Breast epithelium (tissue), 4 donors: ENCODE measurements around the gene PRPSAP1. TPM values are rescaled to one million over a fixed set of nuclear protein-coding genes. Genes with fewer than 3 reads are reported as not detected.
A peak's percentile ranks its signal among the peaks of the same experiment; 100 is the strongest.

Experiments
- DNase-seq, 2 donors: peaks; one replicate each; pipeline ENCODE4 v3.0.0-alpha.2; 2019; ENCODE audit warnings: low spot score in 2 of 2
- H3K27ac ChIP-seq, 2 donors: fragments of 200-600 bp; sonication (generic) in 1 of 2; one replicate each; pipeline ENCODE4 v1.5.1; 2016 to 2019; ENCODE audit warnings: mild to moderate bottlenecking in 1 of 2
- H3K27me3 ChIP-seq, 2 donors: fragments of 200-600 bp; sonication (generic) in 1 of 2; one replicate each; pipeline versions ENCODE4 v1.5.1 to v1.6.0; 2017 to 2019; ENCODE audit warnings: control low read depth in 1 of 2, mild to moderate bottlenecking in 1 of 2
- H3K36me3 ChIP-seq: fragments of 200-600 bp; one replicate; pipeline ENCODE4 v1.5.1; 2019
- H3K4me1 ChIP-seq, 2 donors: fragments of 200-600 bp; sonication (generic); one replicate each; pipeline ENCODE4 v1.5.1; 2016 to 2019; ENCODE audit warnings: control low read depth in 1 of 2
- H3K4me3 ChIP-seq, 3 donors: fragments of 200-600 bp; sonication (generic); 1 replicate in 2 of 3; 2 replicates in 1 of 3; pipeline ENCODE4 v1.5.1; 2016 to 2019; ENCODE audit warnings: mild to moderate bottlenecking in 3 of 3, moderate library complexity in 2 of 3
- H3K9me3 ChIP-seq, 2 donors: fragments of 200-600 bp; sonication (generic) in 1 of 2; one replicate each; pipeline ENCODE4 v1.5.1; 2016 to 2019; ENCODE audit warnings: control low read depth in 1 of 2
- POLR2A ChIP-seq: fragments of 450-650 bp; IDR thresholded peaks from one replicate; pipeline ENCODE4 v1.6.1; 2016; ENCODE audit warnings: antibody characterized with exemption, mild to moderate bottlenecking, moderate library complexity
- POLR2AphosphoS5 ChIP-seq, 3 donors: sonication (generic); formaldehyde crosslinking; IDR thresholded peaks; one replicate each; pipeline ENCODE4 v1.6.1; 2017; ENCODE audit warnings: antibody characterized with exemption in 3 of 3
- intact Hi-C: fragments of 100-400 bp; cut with DNase I; formaldehyde crosslinking; loops from one replicate; pipeline ENCODE4 v1.15.1; 2023; ENCODE audit warnings: low total_unique reads
- total RNA-seq, 3 donors: library from RNA; depleted of rRNA; stranded (reverse); fragments of >200 nt; gene quantifications; one replicate each; pipeline ENCODE4 v1.1.0, GENCODE V29; 2016
- TF ChIP-seq, protein P1 (sequence below), 3 donors: fragments of 450-650 bp; IDR thresholded peaks; one replicate each; pipeline ENCODE4 v1.5.1; 2016 to 2017; ENCODE audit warnings: antibody characterized with exemption in 3 of 3, mild to moderate bottlenecking in 3 of 3, moderate library complexity in 3 of 3

PRPSAP1 gene
- total RNA-seq, 3 donors from 2014 or later = 71.4 to 110 (median 78.3) TPM

DNA sequence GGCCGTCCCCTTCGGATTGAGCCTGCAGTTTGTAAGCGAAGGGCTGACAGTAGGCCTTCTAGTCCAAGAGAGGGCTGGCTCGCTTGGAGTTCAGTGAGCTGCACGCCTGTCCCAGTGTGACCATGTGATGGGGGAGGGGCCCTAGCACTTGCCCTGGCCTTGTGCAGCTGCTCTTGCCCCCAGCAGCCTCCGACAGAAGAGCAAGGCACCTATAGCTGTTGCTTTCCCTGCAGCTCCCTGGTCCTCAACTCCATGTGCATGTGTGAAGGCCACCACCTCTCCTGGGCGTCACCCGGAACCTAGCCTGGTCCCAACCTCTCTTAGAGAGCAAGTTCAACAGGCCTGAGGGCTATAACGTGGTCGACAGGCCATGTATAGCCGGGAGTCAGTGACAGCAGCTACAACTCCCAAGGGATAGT is 36.3 kb upstream of the PRPSAP1 start:
- H3K36me3 ChIP-seq = no peaks in the 10 kb centered on the region
- no peaks in the 10 kb centered on the region for H3K27me3 ChIP-seq
- H3K4me1 ChIP-seq = peaks cover 0 to 8% of the 10 kb centered on the region in 2 donors
- TF ChIP-seq, protein P1, sequence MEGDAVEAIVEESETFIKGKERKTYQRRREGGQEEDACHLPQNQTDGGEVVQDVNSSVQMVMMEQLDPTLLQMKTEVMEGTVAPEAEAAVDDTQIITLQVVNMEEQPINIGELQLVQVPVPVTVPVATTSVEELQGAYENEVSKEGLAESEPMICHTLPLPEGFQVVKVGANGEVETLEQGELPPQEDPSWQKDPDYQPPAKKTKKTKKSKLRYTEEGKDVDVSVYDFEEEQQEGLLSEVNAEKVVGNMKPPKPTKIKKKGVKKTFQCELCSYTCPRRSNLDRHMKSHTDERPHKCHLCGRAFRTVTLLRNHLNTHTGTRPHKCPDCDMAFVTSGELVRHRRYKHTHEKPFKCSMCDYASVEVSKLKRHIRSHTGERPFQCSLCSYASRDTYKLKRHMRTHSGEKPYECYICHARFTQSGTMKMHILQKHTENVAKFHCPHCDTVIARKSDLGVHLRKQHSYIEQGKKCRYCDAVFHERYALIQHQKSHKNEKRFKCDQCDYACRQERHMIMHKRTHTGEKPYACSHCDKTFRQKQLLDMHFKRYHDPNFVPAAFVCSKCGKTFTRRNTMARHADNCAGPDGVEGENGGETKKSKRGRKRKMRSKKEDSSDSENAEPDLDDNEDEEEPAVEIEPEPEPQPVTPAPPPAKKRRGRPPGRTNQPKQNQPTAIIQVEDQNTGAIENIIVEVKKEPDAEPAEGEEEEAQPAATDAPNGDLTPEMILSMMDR (IDR thresholded peaks at IDR 0.05) = no peak
- TF ChIP-seq POLR2AphosphoS5 (IDR thresholded peaks at IDR 0.05) = no peak
- no peak for TF ChIP-seq POLR2A
- no peak overlapping the region for H3K27ac ChIP-seq
- intact Hi-C loops = no loop called here
- no peak for DNase-seq
- H3K4me3 ChIP-seq = no peak overlapping the region
- no peaks in the 10 kb centered on the region for H3K9me3 ChIP-seq

DNA sequence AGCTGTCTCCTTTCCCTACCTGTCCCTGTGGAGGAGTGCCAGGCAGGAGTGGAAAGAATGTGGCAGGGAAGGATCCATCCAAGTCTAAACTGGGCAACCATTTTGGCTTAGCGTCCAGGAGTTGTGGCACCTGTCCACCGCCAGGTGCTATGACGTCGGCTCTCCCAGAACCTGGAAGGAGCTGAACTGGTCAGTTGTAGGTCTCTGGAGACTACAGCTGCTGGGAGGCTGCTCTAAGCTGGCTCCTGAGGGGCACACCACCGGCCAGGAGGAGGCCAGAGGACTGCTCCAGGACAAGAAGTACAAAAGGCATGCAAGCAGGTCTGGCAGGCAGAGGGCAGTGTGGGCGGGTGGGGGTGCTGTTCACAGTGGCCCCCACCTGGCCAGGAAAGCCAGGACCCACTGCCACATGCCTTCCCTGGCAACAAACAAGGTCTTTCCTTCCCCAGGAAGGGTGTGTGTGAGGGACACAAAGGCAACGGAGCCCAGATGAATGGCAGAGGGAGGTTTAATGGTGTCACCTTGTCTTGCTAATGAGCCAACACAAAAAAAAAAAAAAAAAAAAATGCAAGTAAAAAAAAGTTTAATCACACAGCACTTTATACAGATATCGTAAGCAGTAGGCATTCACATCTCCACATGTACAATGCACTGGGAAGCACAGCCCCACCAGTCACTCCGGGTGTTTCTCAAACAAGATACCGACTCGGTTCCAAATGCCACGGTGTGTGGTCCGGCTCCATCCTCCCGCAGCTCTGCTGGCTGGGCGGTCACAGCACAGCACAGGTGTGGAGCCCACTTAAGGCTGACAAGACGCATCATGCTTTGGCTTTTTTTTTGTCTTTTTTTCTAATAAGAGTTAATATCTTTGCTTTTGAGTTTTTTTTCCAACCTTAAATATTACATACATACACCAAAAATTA is 35.5 kb upstream of the PRPSAP1 start:
- no peaks in the 10 kb centered on the region for H3K9me3 ChIP-seq
- no peaks in the 10 kb centered on the region for H3K27me3 ChIP-seq
- no peaks in the 10 kb centered on the region for H3K36me3 ChIP-seq
- no peak for TF ChIP-seq POLR2A
- peak in 1 of 3 donors; percentile 21 for TF ChIP-seq POLR2AphosphoS5 (IDR thresholded peaks at IDR 0.05)
- TF ChIP-seq, protein P1 (IDR thresholded peaks at IDR 0.05) = peak in 1 of 3 donors; percentile 46
- intact Hi-C loops = no loop called here
- peak in 1 of 2 donors; percentile 61 for DNase-seq
- peak overlapping the region; percentile 31 to 82 for H3K27ac ChIP-seq
- no peak overlapping the region for H3K4me3 ChIP-seq
- H3K4me1 ChIP-seq = peaks cover 0 to 8% of the 10 kb centered on the region in 2 donors

DNA sequence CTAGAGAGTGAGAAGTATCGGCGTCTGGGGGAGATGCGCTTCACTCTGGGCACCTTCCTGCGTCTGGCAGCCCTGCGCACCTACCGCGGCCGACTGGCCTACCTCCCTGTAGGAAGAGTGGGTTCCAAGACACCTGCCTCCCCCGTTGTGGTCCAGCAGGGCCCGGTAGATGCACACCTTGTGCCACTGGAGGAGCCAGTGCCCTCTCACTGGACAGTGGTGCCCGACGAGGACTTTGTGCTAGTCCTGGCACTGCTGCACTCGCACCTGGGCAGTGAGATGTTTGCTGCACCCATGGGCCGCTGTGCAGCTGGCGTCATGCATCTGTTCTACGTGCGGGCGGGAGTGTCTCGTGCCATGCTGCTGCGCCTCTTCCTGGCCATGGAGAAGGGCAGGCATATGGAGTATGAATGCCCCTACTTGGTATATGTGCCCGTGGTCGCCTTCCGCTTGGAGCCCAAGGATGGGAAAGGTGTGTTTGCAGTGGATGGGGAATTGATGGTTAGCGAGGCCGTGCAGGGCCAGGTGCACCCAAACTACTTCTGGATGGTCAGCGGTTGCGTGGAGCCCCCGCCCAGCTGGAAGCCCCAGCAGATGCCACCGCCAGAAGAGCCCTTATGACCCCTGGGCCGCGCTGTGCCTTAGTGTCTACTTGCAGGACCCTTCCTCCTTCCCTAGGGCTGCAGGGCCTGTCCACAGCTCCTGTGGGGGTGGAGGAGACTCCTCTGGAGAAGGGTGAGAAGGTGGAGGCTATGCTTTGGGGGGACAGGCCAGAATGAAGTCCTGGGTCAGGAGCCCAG is 33.5 kb upstream of the PRPSAP1 start:
- no peak for TF ChIP-seq POLR2AphosphoS5 (IDR thresholded peaks at IDR 0.05)
- TF ChIP-seq, protein P1 (IDR thresholded peaks at IDR 0.05) = no peak
- no peak for TF ChIP-seq POLR2A
- Histone ChIP-seq H3K27ac (peak overlapping the region in 1 of 2 donors; percentile 89), H3K4me1 (peaks cover 0 to 19% of the 10 kb centered on the region in 2 donors), H3K4me3 (no peak overlapping the region), H3K36me3 (no peaks in the 10 kb centered on the region), H3K27me3 (no peaks in the 10 kb centered on the region), H3K9me3 (no peaks in the 10 kb centered on the region)
- DNase-seq = no peak
- intact Hi-C loops = no loop called here

DNA sequence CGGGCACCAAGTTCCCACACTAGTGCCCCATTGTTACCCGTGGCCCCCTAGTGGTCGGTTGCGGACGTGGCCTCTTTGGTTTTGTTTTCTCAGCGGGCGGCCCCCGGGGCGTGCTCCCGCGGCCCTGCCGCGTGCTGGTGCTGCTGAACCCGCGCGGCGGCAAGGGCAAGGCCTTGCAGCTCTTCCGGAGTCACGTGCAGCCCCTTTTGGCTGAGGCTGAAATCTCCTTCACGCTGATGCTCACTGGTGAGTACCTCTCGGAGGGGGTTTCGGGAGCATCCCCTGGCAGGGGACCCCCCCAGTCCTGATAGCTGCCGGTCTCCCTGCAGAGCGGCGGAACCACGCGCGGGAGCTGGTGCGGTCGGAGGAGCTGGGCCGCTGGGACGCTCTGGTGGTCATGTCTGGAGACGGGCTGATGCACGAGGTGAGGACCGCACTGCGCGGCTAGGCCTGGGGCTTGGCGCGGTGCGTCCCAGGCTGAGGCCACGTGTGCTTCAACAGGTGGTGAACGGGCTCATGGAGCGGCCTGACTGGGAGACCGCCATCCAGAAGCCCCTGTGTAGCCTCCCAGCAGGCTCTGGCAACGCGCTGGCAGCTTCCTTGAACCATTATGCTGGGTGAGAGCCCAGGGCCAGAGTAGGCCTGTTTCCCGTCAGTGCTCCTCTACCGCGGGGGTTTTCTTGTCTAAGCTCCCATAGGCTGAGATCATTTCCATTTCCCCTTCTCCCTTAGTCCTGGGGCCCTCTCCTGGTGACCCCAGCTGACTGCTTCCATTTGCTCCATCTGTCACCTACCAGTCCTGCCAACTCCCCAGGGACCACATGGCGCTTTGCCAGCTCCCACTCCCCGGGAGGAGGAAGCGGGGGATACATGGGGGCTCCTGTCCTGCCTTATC is 32.4 kb upstream of the PRPSAP1 start:
- H3K27me3 ChIP-seq = no peaks in the 10 kb centered on the region
- DNase-seq = peak; percentile 60 to 78
- no peaks in the 10 kb centered on the region for H3K9me3 ChIP-seq
- TF ChIP-seq POLR2A (no peak), POLR2AphosphoS5 (IDR thresholded peaks at IDR 0.05) (peak in 1 of 3 donors; percentile 24)
- TF ChIP-seq, protein P1 (IDR thresholded peaks at IDR 0.05) = peak; percentile 71 to 94 (median 86)
- H3K36me3 ChIP-seq = no peaks in the 10 kb centered on the region
- H3K27ac ChIP-seq = peak overlapping the region; percentile 88 to 89
- peaks cover 0 to 20% of the 10 kb centered on the region in 2 donors for H3K4me1 ChIP-seq
- peak overlapping the region; percentile 51 to 66 (median 62) for H3K4me3 ChIP-seq
- intact Hi-C loops = no loop called here
